H1 (cell line): ENCODE results near the gene PRODH. TPM values are rescaled to one million over a fixed set of nuclear protein-coding genes. Genes with fewer than 3 reads are reported as not detected.

ENCODE experiments used
- CTCF ChIA-PET: fragments of 300-600 bp; sonication (Branson Sonifier 250); formaldehyde crosslinking; loops from one replicate; lab custom pipeline; 2021; ENCODE audit not compliant: partially characterized antibody; lab: Charles Lee
- POLR2A ChIA-PET: fragments of 300-600 bp; sonication (Branson Sonifier 250); formaldehyde crosslinking; loops from one replicate; lab custom pipeline; 2021; ENCODE audit warnings: inconsistent platforms; ENCODE audit not compliant: partially characterized antibody; lab: Charles Lee
- DNase-seq, 2 experiments: peaks; one replicate each; pipeline versions ENCODE4 v3.0.0 to v3.0.0-alpha.2; 2010 to 2022; ENCODE audit warnings: low spot score in 2 of 2, low read depth in 1 of 2, mixed read lengths in 1 of 2
- FAIRE-seq: peaks from 2 replicates; lab custom pipeline; 2011; peaks lifted over from hg19 to GRCh38; lab: Jason Lieb, UNC
- H2AFZ ChIP-seq: 2 replicates; pipeline ENCODE4 v1.8.1; 2012; ENCODE audit warnings: low read length, inconsistent platforms
- H2AK5ac ChIP-seq: 2 replicates; pipeline ENCODE4 v1.6.1; 2013; ENCODE audit warnings: low read depth, low read length
- H2BK120ac ChIP-seq: replicated peaks from 2 replicates; pipeline ENCODE3; 2013; ENCODE audit warnings: low read depth, low read length, inconsistent platforms
- H2BK12ac ChIP-seq: 2 replicates; pipeline ENCODE4 v1.6.1; 2013; ENCODE audit warnings: low read depth, low read length
- H2BK15ac ChIP-seq: 2 replicates; pipeline ENCODE4 v1.6.1; 2013; ENCODE audit warnings: low read length
- H2BK20ac ChIP-seq: 2 replicates; pipeline ENCODE4 v1.6.1; 2013; ENCODE audit warnings: low read length
- H2BK5ac ChIP-seq: 2 replicates; pipeline ENCODE4 v1.6.1; 2013; ENCODE audit warnings: low read depth, low read length
- H3K14ac ChIP-seq: 2 replicates; pipeline ENCODE4 v1.6.1; 2013; ENCODE audit warnings: inconsistent platforms; ENCODE audit not compliant: insufficient read length
- H3K18ac ChIP-seq: 2 replicates; pipeline ENCODE4 v1.6.1; 2013; ENCODE audit warnings: low read length; ENCODE audit errors: extremely low read depth
- H3K23ac ChIP-seq: 2 replicates; pipeline ENCODE4 v1.6.1; 2013; ENCODE audit warnings: inconsistent platforms; ENCODE audit not compliant: insufficient read length
- H3K23me2 ChIP-seq: 2 replicates; pipeline ENCODE4 v1.6.1; 2013; ENCODE audit warnings: low read depth, low read length
- H3K27ac ChIP-seq: 2 replicates; pipeline ENCODE4 v1.6.1; 2011; ENCODE audit warnings: low read depth, low read length, inconsistent platforms
- H3K27me3 ChIP-seq, 4 experiments: replicated peaks in 1 of 4; 1 replicate in 1 of 4; 2 replicates in 3 of 4; pipeline versions ENCODE4 v1.6.1 to v1.8.1; 2011 to 2013; ENCODE audit warnings: low read length in 3 of 4, mild to moderate bottlenecking in 3 of 4, inconsistent platforms in 2 of 4, mixed read lengths in 2 of 4, moderate library complexity in 1 of 4; ENCODE audit not compliant: control insufficient read depth in 3 of 4, insufficient read depth in 3 of 4; ENCODE audit errors: extremely low read depth in 1 of 4
- H3K36me3 ChIP-seq, 4 experiments: 2 replicates each; pipeline versions ENCODE4 v1.6.1 to v1.8.1; 2011 to 2013; ENCODE audit warnings: mild to moderate bottlenecking in 4 of 4, low read length in 3 of 4, moderate library complexity in 2 of 4, control low read depth in 1 of 4, inconsistent platforms in 1 of 4; ENCODE audit not compliant: insufficient read depth in 4 of 4, control insufficient read depth in 2 of 4
- H3K4ac ChIP-seq: replicated peaks from 2 replicates; pipeline ENCODE3; 2013; ENCODE audit warnings: low read length, low read depth, mixed read lengths, inconsistent platforms; ENCODE audit not compliant: insufficient read length
- H3K4me1 ChIP-seq, 4 experiments: replicated peaks in 1 of 4; 1 replicate in 1 of 4; 2 replicates in 3 of 4; pipeline versions ENCODE4 v1.6.1 to v1.8.1; 2011 to 2013; ENCODE audit warnings: low read length in 3 of 4, inconsistent platforms in 2 of 4, mixed read lengths in 1 of 4; ENCODE audit not compliant: insufficient read depth in 4 of 4, control insufficient read depth in 3 of 4
- H3K4me2 ChIP-seq, 2 experiments: 2 replicates each; pipeline versions ENCODE4 v1.6.1 to v1.8.1; 2011 to 2013; ENCODE audit warnings: low read depth in 2 of 2, low read length in 2 of 2, control low read depth in 1 of 2, inconsistent platforms in 1 of 2, mild to moderate bottlenecking in 1 of 2; ENCODE audit not compliant: insufficient read depth in 1 of 2
- H3K4me3 ChIP-seq, 4 experiments: fragments of 200-600, 300-600 bp in 1 of 4; sonication (generic), shearing (Covaris generic), sonication (Bioruptor Twin) in 1 of 4; 2 replicates each; pipeline versions ENCODE4 v1.5.1 to v1.8.1; 2011 to 2016; ENCODE audit warnings: low read length in 4 of 4, low read depth in 3 of 4, control low read depth in 2 of 4, inconsistent platforms in 2 of 4, mild to moderate bottlenecking in 2 of 4, mixed read lengths in 1 of 4, moderate library complexity in 1 of 4; ENCODE audit not compliant: insufficient read depth in 2 of 4; ENCODE audit errors: extremely low read depth in 1 of 4
- H3K56ac ChIP-seq: replicated peaks from 2 replicates; pipeline ENCODE3; 2013; ENCODE audit warnings: low read depth, mild to moderate bottlenecking, mixed read lengths, low read length, inconsistent platforms; ENCODE audit not compliant: insufficient read length
- H3K79me1 ChIP-seq: 2 replicates; pipeline ENCODE4 v1.6.1; 2013; ENCODE audit warnings: low read depth, low read length, control low read depth
- H3K79me2 ChIP-seq, 2 experiments: 2 replicates each; pipeline versions ENCODE4 v1.6.1 to v1.8.1; 2012 to 2013; ENCODE audit warnings: low read length in 2 of 2, mild to moderate bottlenecking in 2 of 2, inconsistent platforms in 1 of 2; ENCODE audit not compliant: insufficient read depth in 2 of 2, control insufficient read depth in 1 of 2
- H3K9ac ChIP-seq, 4 experiments: replicated peaks in 1 of 4; 1 replicate in 1 of 4; 2 replicates in 3 of 4; pipeline versions ENCODE4 v1.6.1 to v1.8.1; 2011 to 2013; ENCODE audit warnings: low read depth in 3 of 4, low read length in 3 of 4, control low read depth in 2 of 4, mild to moderate bottlenecking in 2 of 4, moderate library complexity in 2 of 4, inconsistent platforms in 1 of 4; ENCODE audit errors: extremely low read depth in 1 of 4
- H3K9me3 ChIP-seq, 2 experiments: 2 replicates each; pipeline versions ENCODE4 v1.6.1 to v1.8.1; 2012 to 2013; ENCODE audit warnings: mild to moderate bottlenecking in 2 of 2, moderate library complexity in 2 of 2, control low read depth in 1 of 2, inconsistent platforms in 1 of 2, low read depth in 1 of 2, low read length in 1 of 2, mixed read lengths in 1 of 2; ENCODE audit not compliant: insufficient read depth in 2 of 2
- H4K20me1 ChIP-seq, 2 experiments: replicated peaks in 1 of 2; 2 replicates each; pipeline versions ENCODE3 to v1.8.1; 2011 to 2013; ENCODE audit warnings: inconsistent platforms in 2 of 2, low read length in 2 of 2, mild to moderate bottlenecking in 1 of 2; ENCODE audit not compliant: insufficient read depth in 2 of 2, control insufficient read depth in 1 of 2
- H4K5ac ChIP-seq: 2 replicates; pipeline ENCODE4 v1.6.1; 2013; ENCODE audit warnings: low read length, low read depth, mixed read lengths, inconsistent platforms; ENCODE audit not compliant: insufficient read length
- H4K8ac ChIP-seq: 2 replicates; pipeline ENCODE4 v1.8.0; 2013; ENCODE audit warnings: mild to moderate bottlenecking, moderate library complexity, low read length, inconsistent platforms; ENCODE audit not compliant: insufficient read depth; ENCODE audit errors: extremely low read depth
- H4K91ac ChIP-seq: replicated peaks from 2 replicates; pipeline ENCODE3; 2013; ENCODE audit warnings: low read length, mixed read lengths, inconsistent platforms; ENCODE audit not compliant: insufficient read length
- CBX5 ChIP-seq: fragments of 300-800, 300-1000 bp; sonication (generic); IDR thresholded peaks from 2 replicates; pipeline ENCODE4 v1.7.1; 2016; ENCODE audit warnings: antibody characterized with exemption, low read length, low read depth
- WGBS, 2 experiments: shearing (Covaris generic) in 1 of 2; methylation state at CpG; one replicate each; pipeline versions ENCODE4 v1.1.6 to v1.1.7; 2013 to 2015; ENCODE audit warnings: low lambda C conversion rate in 2 of 2, mixed read lengths in 2 of 2, inconsistent platforms in 1 of 2, low coverage in 1 of 2, missing lambda C conversion rate in 1 of 2; ENCODE audit not compliant: insufficient replicate concordance in 2 of 2, insufficient coverage in 1 of 2, insufficient read length in 1 of 2; ENCODE audit errors: extremely low coverage in 1 of 2, missing lambda C conversion rate in 1 of 2; 5-methylcytosine and 5-hydroxymethylcytosine counted together
- polyA plus RNA-seq, 7 experiments: library from polyadenylated mRNA; depleted of rRNA in 3 of 7; stranded (reverse) in 5 of 7; unstranded in 2 of 7; fragments of >200 nt in 5 of 7; fragments of 200-250 nt in 2 of 7; gene quantifications; 1 replicate in 5 of 7; 2 replicates in 1 of 7; 4 replicates in 1 of 7; pipeline versions ENCODE4 v1.2.1 to v1.2.3, GENCODE V29; 2011 to 2013; ENCODE audit warnings: missing spikeins in 2 of 7, mixed read lengths in 2 of 7
- total RNA-seq: library from RNA; stranded (reverse); fragmentation: NEBNext Ultra II Directional; extraction: Animal tissue kit (Norgen Biotek cat#: 25700); gene quantifications from 2 replicates; pipeline ENCODE4 v1.2.1, GENCODE V29; 2021

PRODH gene
- total and polyA plus RNA-seq, 2 of the 8 experiments (the other 6 are each of a cell fraction or from before 2014, with no cell fraction given): 27.6 to 45.6 TPM

DNA sequence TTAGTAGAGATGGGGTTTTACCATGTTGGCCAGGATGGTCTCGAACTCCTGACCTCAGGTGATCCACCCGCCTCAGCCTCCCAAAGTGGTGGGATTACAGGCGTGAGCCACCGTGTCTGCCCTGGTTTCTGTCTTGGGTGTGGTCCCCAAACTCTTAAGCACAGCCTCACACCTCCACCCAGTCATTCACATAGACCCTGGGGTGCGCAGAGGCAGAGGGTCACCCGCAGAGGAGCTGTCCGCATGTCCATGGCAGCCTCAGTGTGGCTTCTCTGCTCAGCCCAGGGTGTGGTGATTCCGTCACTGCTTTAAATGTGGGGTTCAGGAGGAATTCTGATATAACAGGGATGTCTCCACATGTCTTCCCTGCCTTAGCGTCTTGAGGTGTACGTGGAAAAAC, 48.5 kb upstream of the PRODH start:
- no peak overlapping the region for H2BK5ac ChIP-seq
- no peak overlapping the region for H4K5ac ChIP-seq
- no peak overlapping the region for H2BK15ac ChIP-seq
- H3K56ac ChIP-seq: no peak overlapping the region
- H3K4me2 ChIP-seq: no peak overlapping the region
- no peak for DNase-seq
- no peak overlapping the region for H2AFZ ChIP-seq
- no peak overlapping the region for H3K4ac ChIP-seq
- H3K4me1 ChIP-seq: no peaks in the 10 kb centered on the region
- no peaks in the 10 kb centered on the region for H3K23me2 ChIP-seq
- WGBS, 2 experiments: 88% methylated on average over 10 of the region's 10 CpGs; no CpG with 5 or more reads in 1 of the 2 experiments
- H4K8ac ChIP-seq: no peak overlapping the region
- H3K4me3 ChIP-seq: no peak overlapping the region
- H3K9ac ChIP-seq: no peak overlapping the region
- H2BK12ac ChIP-seq: no peak overlapping the region
- TF ChIP-seq CBX5: no peak
- TF ChIP-seq, all 59 proteins: peak for 0
- no peak overlapping the region for H3K18ac ChIP-seq
- H3K79me1 ChIP-seq: no peaks in the 10 kb centered on the region
- no peak overlapping the region for H3K23ac ChIP-seq
- H2BK20ac ChIP-seq: no peak overlapping the region
- POLR2A ChIA-PET: interaction anchor here (1.2 kb wide), 1 partner anchor 9 kb away, joined by 3 read pairs; no protein-coding TSS in a partner anchor
- no peaks in the 10 kb centered on the region for H3K27me3 ChIP-seq
- H3K79me2 ChIP-seq: no peaks in the 10 kb centered on the region
- H3K27ac ChIP-seq: no peak overlapping the region
- no peak overlapping the region for H4K91ac ChIP-seq
- H3K9me3 ChIP-seq: peaks cover 5 to 8% of the 10 kb centered on the region in 2 experiments
- H3K14ac ChIP-seq: no peak overlapping the region
- no peaks in the 10 kb centered on the region for H4K20me1 ChIP-seq
- no peak for FAIRE-seq
- CTCF ChIA-PET: interaction anchor here (0.6 to 2.8 kb wide), 4 partner anchors 12 to 176 kb away, joined by 3 to 10 read pairs (median 4); no protein-coding TSS in a partner anchor
- H2BK120ac ChIP-seq: no peak overlapping the region
- no peak overlapping the region for H2AK5ac ChIP-seq
- no peaks in the 10 kb centered on the region for H3K36me3 ChIP-seq
